IPS-15b (cell line): Measurements from ENCODE around the gene PRKCD.

ENCODE experiments used
- H3K27me3 ChIP-seq: one replicate; pipeline ENCODE4 v1.6.1; 2013; ENCODE audit warnings: low read length; ENCODE audit not compliant: control insufficient read depth, insufficient read depth
- H3K36me3 ChIP-seq: one replicate; pipeline ENCODE4 v1.6.1; 2013; ENCODE audit warnings: low read length; ENCODE audit not compliant: control insufficient read depth, insufficient read depth
- H3K4me1 ChIP-seq: one replicate; pipeline ENCODE4 v1.6.1; 2013; ENCODE audit warnings: mild to moderate bottlenecking, low read length; ENCODE audit not compliant: control insufficient read depth, insufficient read depth
- H3K4me3 ChIP-seq: one replicate; pipeline ENCODE4 v1.5.1; 2013; ENCODE audit warnings: low read depth, low read length
- H3K9ac ChIP-seq: one replicate; pipeline ENCODE4 v1.6.1; 2013; ENCODE audit warnings: low read depth, mild to moderate bottlenecking, low read length
- H3K9me3 ChIP-seq: one replicate; pipeline ENCODE4 v1.6.1; 2013; ENCODE audit warnings: mild to moderate bottlenecking, low read length; ENCODE audit not compliant: control insufficient read depth, insufficient read depth

PRKCD gene

DNA sequence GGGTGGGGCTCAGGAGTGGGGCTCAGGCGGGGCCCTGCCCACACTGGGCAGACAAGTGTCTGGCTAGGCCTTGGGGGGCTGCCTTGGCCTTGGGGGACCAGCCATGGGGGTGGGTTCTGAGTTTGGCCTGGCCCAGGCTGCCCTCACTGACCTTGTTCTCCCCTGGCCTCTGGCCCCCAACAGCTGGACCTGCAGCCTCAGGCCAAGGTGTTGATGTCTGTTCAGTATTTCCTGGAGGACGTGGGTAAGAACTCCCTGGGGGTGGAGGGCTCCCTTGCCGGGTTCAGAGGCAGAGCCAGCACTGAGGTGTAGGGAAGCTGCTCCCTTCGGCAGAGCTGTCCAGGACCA, 20.0 kb downstream of the PRKCD start:
- Histone ChIP-seq H3K4me1 (no peaks in the 10 kb centered on the region), H3K4me3 (no peak overlapping the region), H3K9ac (no peak overlapping the region), H3K27me3 (no peaks in the 10 kb centered on the region), H3K9me3 (no peaks in the 10 kb centered on the region), H3K36me3 (peaks cover 34% of the 10 kb centered on the region)

DNA sequence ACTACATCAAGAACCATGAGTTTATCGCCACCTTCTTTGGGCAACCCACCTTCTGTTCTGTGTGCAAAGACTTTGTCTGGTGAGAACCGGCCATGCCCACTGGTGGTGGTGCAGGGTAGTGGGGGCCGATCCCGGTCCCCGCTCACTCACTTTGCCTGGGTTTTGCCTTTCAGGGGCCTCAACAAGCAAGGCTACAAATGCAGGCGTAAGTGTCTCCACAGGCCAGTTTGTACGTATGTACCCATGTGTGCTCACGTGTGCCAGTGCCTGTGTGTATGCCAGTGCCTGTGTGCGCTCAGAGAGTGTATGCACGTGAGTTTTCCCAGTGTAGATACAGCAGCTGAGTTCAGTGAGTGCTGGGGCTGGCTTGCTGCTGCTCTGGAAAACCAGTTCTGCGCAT, 20.5 kb downstream of the PRKCD start:
- Histone ChIP-seq H3K9me3 (no peaks in the 10 kb centered on the region), H3K27me3 (no peaks in the 10 kb centered on the region), H3K36me3 (peaks cover 40% of the 10 kb centered on the region), H3K4me3 (no peak overlapping the region), H3K9ac (no peak overlapping the region), H3K4me1 (no peaks in the 10 kb centered on the region)

GRCh38 chr3:53182764-53183355, 21.9 kb downstream of the PRKCD start:
- no peaks in the 10 kb centered on the region for H3K4me1 ChIP-seq
- H3K4me3 ChIP-seq: no peak overlapping the region
- peaks cover 42% of the 10 kb centered on the region for H3K36me3 ChIP-seq
- no peaks in the 10 kb centered on the region for H3K9me3 ChIP-seq
- no peak overlapping the region for H3K9ac ChIP-seq
- no peaks in the 10 kb centered on the region for H3K27me3 ChIP-seq

DNA sequence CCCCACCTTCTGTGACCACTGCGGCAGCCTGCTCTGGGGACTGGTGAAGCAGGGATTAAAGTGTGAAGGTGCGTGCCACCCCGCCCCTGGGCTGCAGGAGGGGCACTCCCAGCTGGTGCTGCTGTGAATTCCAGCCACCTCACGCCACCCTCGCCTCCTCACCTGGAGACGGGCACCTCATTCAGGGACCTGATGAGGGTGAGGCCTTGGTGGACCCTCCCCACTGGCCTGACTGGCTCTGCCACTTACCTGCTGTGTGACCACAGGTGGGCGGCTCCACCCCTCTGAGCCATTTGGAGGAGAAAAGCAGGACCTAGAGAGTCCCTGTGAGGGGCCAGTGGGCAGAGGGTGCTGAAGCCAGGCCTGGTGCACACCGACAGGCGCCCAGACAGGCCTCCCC, 22.5 kb downstream of the PRKCD start:
- Histone ChIP-seq H3K36me3 (peaks cover 45% of the 10 kb centered on the region), H3K4me1 (no peaks in the 10 kb centered on the region), H3K4me3 (no peak overlapping the region), H3K27me3 (no peaks in the 10 kb centered on the region), H3K9ac (no peak overlapping the region), H3K9me3 (no peaks in the 10 kb centered on the region)

GRCh38 chr3:53184701-53185100, 23.7 kb downstream of the PRKCD start:
- Histone ChIP-seq H3K27me3 (no peaks in the 10 kb centered on the region), H3K9me3 (no peaks in the 10 kb centered on the region), H3K4me3 (no peak overlapping the region), H3K9ac (no peak overlapping the region), H3K36me3 (peaks cover 54% of the 10 kb centered on the region), H3K4me1 (no peaks in the 10 kb centered on the region)

DNA sequence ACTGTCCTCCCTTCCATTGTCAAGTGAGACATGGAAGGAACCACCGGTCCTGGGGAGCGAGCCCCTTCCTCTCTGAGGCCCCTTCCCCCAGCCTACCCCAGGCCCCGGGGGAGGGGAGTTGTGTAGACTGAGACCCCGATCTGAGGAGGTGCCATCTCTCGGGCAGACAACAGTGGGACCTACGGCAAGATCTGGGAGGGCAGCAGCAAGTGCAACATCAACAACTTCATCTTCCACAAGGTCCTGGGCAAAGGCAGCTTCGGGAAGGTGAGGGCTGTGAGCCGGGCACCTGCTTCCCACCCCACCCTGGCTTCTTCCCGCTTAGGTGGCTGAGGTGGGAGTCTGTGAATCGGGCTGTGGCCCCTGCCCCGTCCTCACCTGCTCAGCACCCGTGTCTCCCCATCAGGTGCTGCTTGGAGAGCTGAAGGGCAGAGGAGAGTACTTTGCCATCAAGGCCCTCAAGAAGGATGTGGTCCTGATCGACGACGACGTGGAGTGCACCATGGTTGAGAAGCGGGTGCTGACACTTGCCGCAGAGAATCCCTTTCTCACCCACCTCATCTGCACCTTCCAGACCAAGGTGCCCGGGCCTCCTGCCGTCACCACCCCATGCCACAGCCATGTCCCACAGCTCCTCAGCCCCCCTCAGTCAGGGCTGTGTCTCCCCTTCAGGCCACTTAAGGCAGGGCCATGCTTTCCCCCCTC, 24.9 kb downstream of the PRKCD start:
- Histone ChIP-seq H3K27me3 (no peaks in the 10 kb centered on the region), H3K9ac (no peak overlapping the region), H3K9me3 (no peaks in the 10 kb centered on the region), H3K4me3 (no peak overlapping the region), H3K4me1 (no peaks in the 10 kb centered on the region), H3K36me3 (peaks cover 58% of the 10 kb centered on the region)

DNA sequence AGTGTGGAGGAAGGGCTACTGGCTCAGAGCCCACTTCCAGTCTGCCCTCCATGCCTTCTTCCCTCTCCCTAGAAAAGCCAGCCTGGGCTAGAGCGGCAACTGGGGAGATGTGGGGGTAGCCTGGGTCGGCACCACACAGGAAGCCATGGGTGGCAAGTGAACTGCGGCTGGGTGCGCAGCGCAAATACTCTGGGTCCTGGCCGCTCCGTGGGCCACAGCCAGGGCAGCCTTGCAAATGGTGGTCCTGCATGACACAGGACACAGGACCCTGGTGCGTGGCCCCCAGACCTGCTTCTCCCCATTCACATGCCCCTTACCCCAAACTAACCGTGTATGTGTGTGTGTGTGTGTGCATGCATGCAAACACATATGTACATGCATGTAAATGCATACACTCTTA, 25.7 kb downstream of the PRKCD start:
- Histone ChIP-seq H3K36me3 (peaks cover 52% of the 10 kb centered on the region), H3K27me3 (no peaks in the 10 kb centered on the region), H3K4me1 (no peaks in the 10 kb centered on the region), H3K9ac (no peak overlapping the region), H3K4me3 (no peak overlapping the region), H3K9me3 (no peaks in the 10 kb centered on the region)

- Histone ChIP-seq H3K36me3 (peaks cover 53% of the 10 kb centered on the region), H3K9ac (no peak overlapping the region)
Measured at GRCh38 chr3:53187430-53187829, 26.4 kb downstream of the PRKCD start.

GRCh38 chr3:53188136-53188685, 27.2 kb downstream of the PRKCD start:
- Histone ChIP-seq H3K9me3 (no peaks in the 10 kb centered on the region), H3K36me3 (peaks cover 49% of the 10 kb centered on the region), H3K4me3 (no peak overlapping the region), H3K27me3 (no peaks in the 10 kb centered on the region), H3K9ac (no peak overlapping the region), H3K4me1 (no peaks in the 10 kb centered on the region)

More at GRCh38 chr3:53187430-53187829, 26.4 kb downstream of the PRKCD start:
- H3K9me3 ChIP-seq: no peaks in the 10 kb centered on the region
- no peak overlapping the region for H3K4me3 ChIP-seq
- H3K27me3 ChIP-seq: no peaks in the 10 kb centered on the region
- no peaks in the 10 kb centered on the region for H3K4me1 ChIP-seq

- Histone ChIP-seq H3K9ac (no peak overlapping the region), H3K9me3 (no peaks in the 10 kb centered on the region), H3K4me3 (no peak overlapping the region), H3K36me3 (peaks cover 44% of the 10 kb centered on the region), H3K4me1 (peaks cover 2% of the 10 kb centered on the region), H3K27me3 (no peaks in the 10 kb centered on the region)
Measured at GRCh38 chr3:53188720-53189119, 27.7 kb downstream of the PRKCD start.

GRCh38 chr3:53189276-53189675, 28.3 kb downstream of the PRKCD start:
- H3K4me1 ChIP-seq: peaks cover 6% of the 10 kb centered on the region
- peaks cover 42% of the 10 kb centered on the region for H3K36me3 ChIP-seq

GRCh38 chr3:53190659-53191058, 29.6 kb downstream of the PRKCD start:
- Histone ChIP-seq H3K36me3 (peaks cover 38% of the 10 kb centered on the region), H3K4me1 (peaks cover 6% of the 10 kb centered on the region), H3K4me3 (no peak overlapping the region), H3K9me3 (no peaks in the 10 kb centered on the region), H3K27me3 (peaks cover 4% of the 10 kb centered on the region), H3K9ac (no peak overlapping the region)

More at GRCh38 chr3:53189276-53189675, 28.3 kb downstream of the PRKCD start:
- no peaks in the 10 kb centered on the region for H3K27me3 ChIP-seq
- H3K9me3 ChIP-seq: no peaks in the 10 kb centered on the region
- no peak overlapping the region for H3K9ac ChIP-seq
- H3K4me3 ChIP-seq: no peak overlapping the region
